OCI-LY7 (cell line): ENCODE results near the gene VASH1. TPM values are rescaled to one million over a fixed set of nuclear protein-coding genes. Genes with fewer than 3 reads are reported as not detected.
A peak's percentile ranks its signal among the peaks of the same experiment; 100 is the strongest.

Source experiments
- BruUV-seq: library from RNA; stranded (reverse); fragments of 400-500 nt; replicated peaks from 2 replicates; lab custom pipeline; 2021; lab: Mats Ljungman, UMichigan
- CTCF ChIA-PET: fragments of 300-600 bp; sonication (Branson Sonifier 250); formaldehyde crosslinking; loops from one replicate; lab custom pipeline; 2022; ENCODE audit warnings: antibody characterized with exemption; ENCODE audit not compliant: unreplicated experiment; lab: Charles Lee
- POLR2A ChIA-PET: fragments of 300-600 bp; sonication (Branson Sonifier 250); formaldehyde crosslinking; loops from one replicate; lab custom pipeline; 2022; ENCODE audit warnings: antibody characterized with exemption; lab: Charles Lee
- DNase-seq: peaks from one replicate; pipeline ENCODE4 v3.0.0-alpha.2; 2015; ENCODE audit warnings: low spot score
- H2AFZ ChIP-seq: fragments of 200-600 bp; sonication (generic), shearing (Covaris generic); 2 replicates; pipeline ENCODE4 v1.6.1; 2014; ENCODE audit warnings: mild to moderate bottlenecking, antibody characterized with exemption, low read length, moderate library complexity
- H3K27ac ChIP-seq: fragments of 200-600 bp; sonication (generic); 2 replicates; pipeline ENCODE4 v1.5.1; 2014; ENCODE audit warnings: mixed run types, low read depth, mild to moderate bottlenecking, moderate library complexity, low read length, inconsistent platforms; ENCODE audit not compliant: poor library complexity, severe bottlenecking
- H3K36me3 ChIP-seq: fragments of 200-600 bp; sonication (generic); 2 replicates; pipeline ENCODE4 v1.6.1; 2014; ENCODE audit warnings: mild to moderate bottlenecking, antibody characterized with exemption, low read length, moderate library complexity, mixed read lengths; ENCODE audit not compliant: insufficient read depth
- H3K4me1 ChIP-seq: fragments of 200-600 bp; sonication (generic); 2 replicates; pipeline ENCODE4 v1.5.1; 2014; ENCODE audit warnings: mild to moderate bottlenecking, low read length; ENCODE audit not compliant: insufficient read depth, poor library complexity, severe bottlenecking
- H3K4me2 ChIP-seq: fragments of 200-600 bp; sonication (generic); 2 replicates; pipeline ENCODE4 v1.6.1; 2014; ENCODE audit warnings: mild to moderate bottlenecking, low read length
- H3K4me3 ChIP-seq: fragments of 200-600 bp; sonication (generic); 2 replicates; pipeline ENCODE4 v1.5.1; 2014; ENCODE audit warnings: mild to moderate bottlenecking, low read depth, low read length; ENCODE audit not compliant: poor library complexity, severe bottlenecking
- H3K79me2 ChIP-seq: fragments of 200-600 bp; sonication (generic); 2 replicates; pipeline ENCODE4 v1.6.1; 2016; ENCODE audit warnings: low read depth, mild to moderate bottlenecking, low read length, moderate library complexity, mixed read lengths; ENCODE audit not compliant: insufficient read depth
- H3K9me2 ChIP-seq: fragments of 200-600 bp; sonication (generic); 2 replicates; pipeline ENCODE4 v1.6.1; 2016; ENCODE audit warnings: mild to moderate bottlenecking, low read length, mixed read lengths; ENCODE audit not compliant: insufficient read depth
- H3K9me3 ChIP-seq: fragments of 200-600 bp; sonication (generic); 2 replicates; pipeline ENCODE4 v1.6.1; 2014; ENCODE audit warnings: mild to moderate bottlenecking, mixed run types, low read length, mixed read lengths
- H4K20me1 ChIP-seq: fragments of 200-600 bp; sonication (generic); 2 replicates; pipeline ENCODE4 v1.6.1; 2014; ENCODE audit warnings: mild to moderate bottlenecking, antibody characterized with exemption, low read length, moderate library complexity, mixed read lengths; ENCODE audit not compliant: insufficient read depth
- EZH2phosphoT487 ChIP-seq: fragments of 200-600 bp; sonication (generic); IDR thresholded peaks from 2 replicates; pipeline ENCODE4 v1.6.1; 2018; ENCODE audit warnings: low read depth, borderline replicate concordance, mild to moderate bottlenecking, mixed run types, antibody characterized with exemption, low read length, moderate library complexity, mixed read lengths
- intact Hi-C: fragments of 100-400 bp; cut with micrococcal nuclease; formaldehyde crosslinking; loops from one replicate; pipeline ENCODE4 v1.10.0; 2022; ENCODE audit not compliant: unreplicated experiment
- total RNA-seq, 2 experiments: library from RNA; depleted of rRNA in 1 of 2; stranded (reverse); fragments of >200 nt in 1 of 2; shearing (Covaris generic) in 1 of 2; gene quantifications; 2 replicates each; pipeline ENCODE4 v1.2.3, GENCODE V29; 2014 to 2022
- TF ChIP-seq, protein P1 (sequence below): fragments of 200-600 bp; sonication (generic); conservative IDR thresholded peaks from 2 replicates; pipeline ENCODE4 v1.5.1; 2014; ENCODE audit warnings: mild to moderate bottlenecking, antibody characterized with exemption, low read length, moderate library complexity, mixed read lengths

The VASH1 gene
- total RNA-seq, 2 experiments from 2014 or later: not detected

DNA sequence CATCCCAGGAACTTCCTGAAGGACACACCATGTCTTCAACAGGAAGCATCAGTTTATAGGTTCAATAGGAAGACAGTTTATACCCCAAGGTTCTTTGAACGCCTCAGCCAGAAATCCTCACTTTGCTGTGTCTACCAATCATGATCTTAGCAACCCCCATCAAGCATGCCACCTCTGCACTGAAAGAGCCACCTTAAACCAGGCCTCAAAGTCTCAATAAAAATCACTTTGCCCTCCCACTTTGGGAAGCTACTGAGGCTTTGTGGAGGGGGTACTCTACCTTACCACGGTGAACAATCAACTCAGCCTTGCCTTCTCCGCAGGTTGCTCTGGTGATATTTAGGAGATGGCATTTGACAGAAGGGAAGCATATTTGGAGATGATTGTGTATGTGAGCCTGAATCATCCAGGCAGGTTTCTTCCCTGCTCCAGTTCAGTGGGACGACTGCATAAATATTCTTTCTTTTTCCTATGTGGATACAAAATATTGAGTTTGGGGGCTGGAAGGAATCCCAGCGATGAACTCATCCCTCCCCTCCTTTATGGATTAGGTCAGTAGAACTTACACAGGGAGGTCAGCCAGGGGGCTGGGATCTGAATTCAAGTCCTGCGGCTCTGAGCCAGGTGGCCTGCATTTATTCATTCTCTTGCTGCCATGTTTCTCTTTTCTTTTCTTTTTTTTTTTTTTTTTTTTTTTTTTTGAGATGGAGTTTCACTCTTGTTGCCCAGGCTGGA is 42.8 kb upstream of the VASH1 start:
- Histone ChIP-seq H2AFZ (no peak overlapping the region), H3K9me2 (no peaks in the 10 kb centered on the region), H4K20me1 (no peaks in the 10 kb centered on the region), H3K79me2 (no peaks in the 10 kb centered on the region), H3K36me3 (no peaks in the 10 kb centered on the region), H3K4me3 (no peak overlapping the region), H3K4me2 (no peak overlapping the region), H3K4me1 (peaks cover 36% of the 10 kb centered on the region), H3K9me3 (no peaks in the 10 kb centered on the region), H3K27ac (no peak overlapping the region)
- POLR2A ChIA-PET: interaction anchor here (0.6 to 1.5 kb wide), 3 partner anchors 10 to 436 kb away, joined by 3 to 6 read pairs (median 6); no protein-coding TSS in a partner anchor
- BruUV-seq: no TSS peak
- TF ChIP-seq, protein P1, sequence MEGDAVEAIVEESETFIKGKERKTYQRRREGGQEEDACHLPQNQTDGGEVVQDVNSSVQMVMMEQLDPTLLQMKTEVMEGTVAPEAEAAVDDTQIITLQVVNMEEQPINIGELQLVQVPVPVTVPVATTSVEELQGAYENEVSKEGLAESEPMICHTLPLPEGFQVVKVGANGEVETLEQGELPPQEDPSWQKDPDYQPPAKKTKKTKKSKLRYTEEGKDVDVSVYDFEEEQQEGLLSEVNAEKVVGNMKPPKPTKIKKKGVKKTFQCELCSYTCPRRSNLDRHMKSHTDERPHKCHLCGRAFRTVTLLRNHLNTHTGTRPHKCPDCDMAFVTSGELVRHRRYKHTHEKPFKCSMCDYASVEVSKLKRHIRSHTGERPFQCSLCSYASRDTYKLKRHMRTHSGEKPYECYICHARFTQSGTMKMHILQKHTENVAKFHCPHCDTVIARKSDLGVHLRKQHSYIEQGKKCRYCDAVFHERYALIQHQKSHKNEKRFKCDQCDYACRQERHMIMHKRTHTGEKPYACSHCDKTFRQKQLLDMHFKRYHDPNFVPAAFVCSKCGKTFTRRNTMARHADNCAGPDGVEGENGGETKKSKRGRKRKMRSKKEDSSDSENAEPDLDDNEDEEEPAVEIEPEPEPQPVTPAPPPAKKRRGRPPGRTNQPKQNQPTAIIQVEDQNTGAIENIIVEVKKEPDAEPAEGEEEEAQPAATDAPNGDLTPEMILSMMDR: no peak
- TF ChIP-seq EZH2phosphoT487: no peak
- DNase-seq: no peak
- CTCF ChIA-PET: no interaction called here
- intact Hi-C loops: no loop called here

DNA sequence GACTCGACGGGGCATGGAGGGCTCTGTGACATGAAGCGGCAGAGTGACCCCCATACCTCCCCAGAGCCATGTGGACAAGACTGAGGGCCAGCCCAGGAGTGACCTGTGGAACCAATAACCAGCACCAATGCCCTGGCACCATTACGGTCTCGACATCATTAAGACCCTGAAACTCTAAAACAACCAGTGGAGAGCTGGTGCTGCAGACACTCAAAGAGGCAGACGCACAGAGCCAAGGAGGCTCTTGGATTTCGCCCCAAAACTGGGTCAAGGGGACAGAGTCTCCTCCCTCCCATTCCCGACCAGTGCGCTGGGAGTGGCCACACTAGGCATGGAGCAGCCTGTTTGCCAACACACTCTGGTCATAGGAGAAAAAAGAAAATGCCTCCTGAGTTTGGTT is 41.6 kb upstream of the VASH1 start:
- DNase-seq: no peak
- peak overlapping the region; percentile 64 for H3K27ac ChIP-seq
- ChIA-PET POLR2A (interaction anchor here (0.6 to 1.2 kb wide), 5 partner anchors 8 to 93 kb away, joined by 3 to 7 read pairs (median 3); partner anchors contain the start of gene ANGEL1), CTCF (no interaction called here)
- H3K4me3 ChIP-seq: no peak overlapping the region
- intact Hi-C loops: loop anchor here (10.0 kb wide), 1 partner anchor 375 kb away; the partner anchor contains the start of gene CIPC
- peak overlapping the region; percentile 84 for H2AFZ ChIP-seq
- H3K36me3 ChIP-seq: no peaks in the 10 kb centered on the region
- H4K20me1 ChIP-seq: no peaks in the 10 kb centered on the region
- TF ChIP-seq EZH2phosphoT487: no peak
- TF ChIP-seq, protein P1: no peak
- peak overlapping the region; percentile 45; the same call in 1 of the 2 replicates for H3K4me2 ChIP-seq
- no peaks in the 10 kb centered on the region for H3K79me2 ChIP-seq
- H3K4me1 ChIP-seq: peaks cover 36% of the 10 kb centered on the region
- BruUV-seq: no TSS peak
- H3K9me2 ChIP-seq: no peaks in the 10 kb centered on the region
- no peaks in the 10 kb centered on the region for H3K9me3 ChIP-seq
